GM13977 (cell line): Measurements from ENCODE around the gene BTBD2.
A peak's percentile ranks its signal among the peaks of the same experiment; 100 is the strongest.

ENCODE experiments used
- DNase-seq: peaks from one replicate; pipeline ENCODE4 v3.0.0; 2012; ENCODE audit warnings: low spot score
- CTCF ChIP-seq: IDR thresholded peaks from 2 replicates; pipeline ENCODE4 v1.5.1; 2012; ENCODE audit warnings: mild to moderate bottlenecking, control low read depth; ENCODE audit not compliant: insufficient read depth; ENCODE audit errors: extremely low read depth, missing control alignments
- in situ Hi-C: fragments of 300-500 bp; cut with MboI; formaldehyde crosslinking; loops from one replicate; pipeline ENCODE4 v1.12.0; 2022; ENCODE audit warnings: low sequenced_read_pairs, low pct_unique_long_range_greater_than_20kb, mixed read lengths, inconsistent platforms; ENCODE audit not compliant: unreplicated experiment

The BTBD2 gene

DNA sequence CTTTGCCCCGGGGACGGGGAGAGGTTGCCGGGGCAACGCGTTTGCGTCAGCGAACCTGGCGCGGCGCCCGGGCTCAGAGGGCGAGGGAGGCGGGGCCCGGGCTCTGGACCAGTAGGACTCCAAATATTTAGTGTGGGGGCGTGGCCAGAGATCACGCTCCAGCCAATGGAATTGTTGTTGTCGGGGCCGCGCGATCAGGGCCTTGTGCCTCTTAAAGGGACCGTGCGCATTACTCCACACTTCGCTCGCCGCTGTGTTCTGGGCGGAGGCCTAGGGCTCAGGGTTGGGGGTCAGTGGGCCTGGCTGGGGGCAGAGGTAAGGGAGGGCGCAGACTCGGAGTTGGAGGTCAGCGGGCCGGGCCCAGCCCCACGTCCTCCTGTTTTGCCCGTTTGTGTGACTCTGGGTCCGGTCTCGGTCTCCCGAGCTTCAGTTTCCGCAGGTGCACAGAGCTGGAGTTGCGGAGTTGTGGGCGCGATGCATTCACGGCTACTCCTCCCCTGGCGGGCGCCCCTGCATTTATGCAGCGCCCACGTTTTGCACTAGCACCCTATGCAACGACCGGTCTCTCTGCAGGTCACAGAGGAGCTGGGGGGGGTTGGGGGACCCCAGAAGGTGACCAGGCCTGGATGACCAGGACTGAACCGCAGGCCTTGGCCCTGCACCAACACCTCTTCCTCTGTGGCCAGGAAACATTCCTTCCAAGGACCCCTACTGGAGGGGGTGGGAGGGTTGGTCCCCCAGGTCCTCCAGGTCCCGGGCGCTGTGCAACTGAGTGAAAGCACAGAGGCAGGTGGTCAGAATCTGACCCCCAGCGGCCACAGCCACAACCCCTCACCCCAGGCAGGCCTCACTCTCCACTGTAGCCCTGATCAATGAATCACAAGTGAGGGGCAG, 46.2 kb upstream of the BTBD2 start:
- in situ Hi-C loops, result no loop called here
- peak; percentile 99 for DNase-seq
- TF ChIP-seq CTCF, result peak; percentile 15

DNA sequence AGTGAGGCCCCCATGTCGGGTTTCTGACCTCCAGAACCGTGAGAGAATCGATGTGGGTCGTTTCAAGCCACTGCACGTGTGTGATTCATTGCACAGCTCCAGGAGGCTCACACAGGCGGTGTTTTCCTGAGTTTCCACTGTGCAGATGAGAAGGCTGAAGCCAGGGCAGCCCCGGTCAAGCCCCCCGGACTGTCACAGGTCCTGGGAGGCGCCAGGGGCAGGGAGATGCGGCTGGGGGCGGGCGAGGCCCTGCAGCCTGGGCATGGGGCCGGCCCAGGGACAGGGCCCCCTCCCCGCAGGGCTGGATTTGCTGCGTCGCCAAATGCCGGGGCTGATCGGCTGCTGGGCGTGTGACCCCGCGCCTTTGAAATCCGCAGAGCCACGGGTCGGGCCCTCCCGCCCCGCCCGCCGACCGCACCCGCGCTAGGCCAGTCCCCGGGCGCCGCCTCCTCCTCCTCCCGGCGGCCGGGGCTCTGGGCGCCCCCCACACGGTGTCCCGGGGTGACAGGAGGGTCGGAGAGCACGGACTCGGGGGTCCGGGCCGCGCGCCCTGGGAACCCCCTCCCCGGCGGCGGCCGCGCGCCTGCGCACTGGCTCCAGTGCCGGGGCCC, 45.5 kb upstream of the BTBD2 start:
- DNase-seq, result no peak
- TF ChIP-seq CTCF, result no peak
- in situ Hi-C loops, result no loop called here

GRCh38 chr19:2059422-2060201, 44.1 kb upstream of the BTBD2 start:
- DNase-seq, result no peak
- no peak for TF ChIP-seq CTCF
- in situ Hi-C loops, result no loop called here

GRCh38 chr19:2058570-2059421, 43.3 kb upstream of the BTBD2 start:
- no peak for DNase-seq
- in situ Hi-C loops, result no loop called here

DNA sequence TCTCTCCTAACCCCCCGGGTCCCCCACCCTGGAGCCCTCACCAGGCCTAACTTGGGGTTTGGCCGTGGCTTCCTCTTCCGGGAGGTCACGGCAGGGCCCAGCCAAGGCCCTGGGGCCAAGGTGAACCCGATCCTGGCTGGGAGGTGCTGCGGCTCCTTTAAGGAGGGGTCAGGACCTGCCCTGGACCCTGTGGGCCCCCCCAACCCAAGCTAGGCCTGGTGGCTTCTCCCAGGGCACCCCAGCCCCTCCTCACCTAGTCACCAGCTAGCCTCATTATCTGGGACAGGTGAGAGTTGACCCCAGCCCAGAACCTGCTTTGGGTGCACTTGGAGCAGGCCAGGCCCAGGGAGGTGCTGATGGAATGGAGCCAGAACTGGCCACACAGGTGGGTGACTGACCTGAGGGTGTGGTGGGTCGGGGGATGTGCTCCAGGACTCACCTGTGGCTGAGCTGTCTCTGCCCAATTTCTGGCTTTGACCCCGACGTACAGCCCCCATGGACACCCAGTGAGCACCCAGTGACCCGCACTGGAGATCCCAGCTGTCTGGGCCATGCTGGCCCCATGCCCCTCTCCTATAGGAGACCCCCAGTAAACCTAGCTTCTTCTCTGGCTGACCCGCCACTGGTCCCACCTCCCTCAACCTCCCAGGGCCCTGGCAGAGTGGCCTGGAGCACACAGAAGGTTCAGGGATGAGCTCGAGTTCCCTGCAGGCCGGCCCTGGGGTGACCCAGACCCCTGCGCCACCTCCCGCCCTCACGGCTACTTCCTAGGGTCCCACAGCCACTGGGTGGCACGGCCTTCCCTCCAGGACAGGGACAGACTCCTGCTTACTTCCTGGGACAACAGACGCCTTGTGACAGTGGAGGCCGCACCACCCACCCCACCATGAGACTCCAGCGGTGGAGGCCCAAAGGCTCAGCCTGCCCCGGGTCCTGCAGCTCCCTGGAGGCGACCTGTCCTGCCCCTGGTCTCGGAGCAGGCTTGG, 42.3 kb upstream of the BTBD2 start:
- TF ChIP-seq CTCF, result no peak
- in situ Hi-C loops, result no loop called here
- no peak for DNase-seq

More at GRCh38 chr19:2058570-2059421, 43.3 kb upstream of the BTBD2 start:
- TF ChIP-seq CTCF, result no peak
